Measurements from ENCODE around the gene NPIPA7.
"Not testable (repeated sequence)": the region's sequence is repeated elsewhere in the genome, so short reads cannot be mapped to it uniquely, and the experiment has no call there.

DNA sequence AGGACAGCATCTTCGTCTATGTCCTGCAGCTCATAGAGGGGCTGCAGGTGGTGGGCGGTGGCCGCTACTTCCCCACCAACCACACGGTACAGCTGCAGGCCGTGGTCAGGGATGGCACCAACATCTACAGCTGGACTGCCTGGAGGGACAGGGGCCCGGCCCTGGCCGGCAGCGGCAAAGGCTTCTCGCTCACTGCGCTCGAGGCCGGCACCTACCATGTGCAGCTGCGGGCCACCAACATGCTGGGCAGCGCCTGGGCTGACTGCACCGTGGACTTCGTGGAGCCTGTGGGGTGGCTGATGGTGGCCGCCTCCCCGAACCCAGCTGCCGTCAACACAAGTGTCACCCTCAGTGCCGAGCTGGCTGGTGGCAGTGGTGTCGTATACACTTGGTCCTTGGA is 13.6 kb upstream of the NPIPA7 start:
- not testable (repeated sequence) for TF ChIP-seq CTCF (IDR thresholded peaks at IDR 0.05; ENCODE audit: low read length); EZH2 (optimal IDR thresholded peaks at IDR 0.05; ENCODE audit: low read depth, low read length)
